Stimulated activated CD8-positive, alpha-beta memory T cell treated with anti-CD3 and anti-CD28 coated beads, Interleukin-7, amount 100 ng/mL, for 1 hour (primary cell): Measurements from ENCODE around the gene CR2.
"Not testable (repeated sequence)": the region's sequence is repeated elsewhere in the genome, so short reads cannot be mapped to it uniquely, and the experiment has no call there.

Source experiments
- DNase-seq, 2 donors: peaks; one replicate each; pipeline ENCODE4 v3.0.0-alpha.2; 2020; ENCODE audit warnings: low read depth in 2 of 2

Gene CR2

GRCh38 chr1:207444514-207445217 is 9.5 kb upstream of the CR2 start:
- DNase-seq = no peak

- no peak for DNase-seq
These were observed 450 bp upstream of the CR2 start for GRCh38 chr1:207453710-207454045.

- DNase-seq = no peak
These were observed 1.1 kb downstream of the CR2 start for GRCh38 chr1:207455183-207455754.

- DNase-seq = no peak
These were observed 4.3 kb downstream of the CR2 start for GRCh38 chr1:207458414-207458813.

GRCh38 chr1:207459008-207459407 is 4.9 kb downstream of the CR2 start:
- no peak for DNase-seq

- DNase-seq = no peak
These were observed 7.5 kb downstream of the CR2 start for GRCh38 chr1:207461649-207462048.

- DNase-seq = no peak
These were observed 8.4 kb downstream of the CR2 start for GRCh38 chr1:207462535-207462934.

GRCh38 chr1:207463021-207463420 is 8.9 kb downstream of the CR2 start:
- no peak for DNase-seq

- no peak for DNase-seq
These were observed 9.4 kb downstream of the CR2 start for GRCh38 chr1:207463571-207463970.

- DNase-seq = no peak
These were observed 16.8 kb downstream of the CR2 start for GRCh38 chr1:207470927-207471326.

GRCh38 chr1:207474210-207474609 is 20.1 kb downstream of the CR2 start:
- DNase-seq = no peak

- no peak for DNase-seq
These were observed 32.1 kb downstream of the CR2 start for GRCh38 chr1:207486198-207486597.

GRCh38 chr1:207487636-207488035 is 33.5 kb downstream of the CR2 start:
- DNase-seq = no peak

GRCh38 chr1:207493212-207493611 is 39.1 kb downstream of the CR2 start:
- DNase-seq = no peak

- no peak for DNase-seq
These were observed 40.0 kb downstream of the CR2 start for GRCh38 chr1:207494171-207494570.

- DNase-seq = not testable (repeated sequence)
These were observed 41.2 kb downstream of the CR2 start for GRCh38 chr1:207495281-207495680.

- no peak for DNase-seq
These were observed 42.0 kb downstream of the CR2 start, which contains the start of gene CR1 for GRCh38 chr1:207495801-207496792. Gene CR1, plus strand, starts transcription at chr1:207496157. Its CDS starts 111 bp downstream, at chr1:207496268.

- no peak for DNase-seq
These were observed 43.8 kb downstream of the CR2 start for GRCh38 chr1:207497941-207498340.

- DNase-seq = peak; percentile 29 to 34
These were observed 45.4 kb downstream of the CR2 start for GRCh38 chr1:207499573-207499972.

- DNase-seq = no peak
These were observed 46.2 kb downstream of the CR2 start for GRCh38 chr1:207500306-207500705.

- DNase-seq = no peak
These were observed 46.9 kb downstream of the CR2 start for GRCh38 chr1:207501071-207501470.

- DNase-seq = no peak
These were observed 48.6 kb downstream of the CR2 start for GRCh38 chr1:207502726-207503125.

GRCh38 chr1:207503950-207504349 is 49.8 kb downstream of the CR2 start:
- DNase-seq = no peak
